Heart left ventricle (tissue), 13 donors: ENCODE results near the gene KCTD5.

Experiments
- POLR2A ChIP-seq, 2 donors: fragments of 450-650 bp; IDR thresholded peaks; one replicate each; pipeline ENCODE4 v1.6.1; 2017; ENCODE audit warnings: antibody characterized with exemption in 2 of 2, mild to moderate bottlenecking in 2 of 2, moderate library complexity in 2 of 2
- TF ChIP-seq, protein P1 (sequence below), 12 donors: fragments of 200-600 bp; sonication (generic) in 4 of 12; IDR thresholded peaks; one replicate each; pipeline versions ENCODE4 v1.5.0 to v1.8.0; 2018 to 2022; ENCODE audit warnings: antibody characterized with exemption in 12 of 12, mild to moderate bottlenecking in 5 of 12
- donor health status: ischemic (EF 13 %, LVEDD 7.1; RV severe dilation, severe dysfunction).
- donor health status: DM: no; HTN: yes; CAD: no.
- donor health status: DM: no; HTN: no; CAD: no.
- donor health status: ischemic (EF 25% LVEDD 6.9; RV normal size, moderate dysfunction).
- donor health status: ischemic (EF 25% LVEDD 5.7; RV mildly dilated, moderate dysfunction).
- donor health status: ischemic (EF 35%, LVEDD 5.7; RV mildly dilated, moderate dysfunction).
- donor health status: nonischemic (EF 11% LVEDD 7.7; RV severe dilation, severe dysfunction).
- donor health status: DM: yes; HTN: yes; CAD: no.
- donor health status: PGD.
- donor health status: ischemic (EF 29% LVEDD 5.4; RV normal size, mild dysfunction).
- donor health status: nonischemic (EF 23%, LVEDD 6.1; RV moderate dilation, normal function).

DNA sequence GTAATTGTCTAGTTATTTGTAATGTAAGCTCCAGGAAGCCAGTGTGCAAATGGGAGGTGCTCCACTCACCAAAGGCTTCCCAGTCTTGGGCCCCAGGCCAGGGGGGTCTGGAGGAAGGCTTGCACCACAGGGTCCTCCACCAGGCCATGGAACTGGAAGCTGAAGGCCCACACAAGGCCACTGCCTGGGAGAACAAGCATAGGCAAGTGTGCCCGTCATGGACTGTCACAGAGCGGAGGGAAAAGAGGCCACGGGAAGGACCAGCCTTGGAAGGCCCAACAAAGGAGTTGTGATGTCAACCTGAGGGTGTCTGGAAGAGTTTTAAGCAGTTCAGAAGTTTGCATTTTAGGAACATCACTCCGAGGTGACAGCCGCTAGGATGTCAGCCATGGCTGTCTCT, 67.2 kb downstream of the KCTD5 start:
- TF ChIP-seq, protein P1, sequence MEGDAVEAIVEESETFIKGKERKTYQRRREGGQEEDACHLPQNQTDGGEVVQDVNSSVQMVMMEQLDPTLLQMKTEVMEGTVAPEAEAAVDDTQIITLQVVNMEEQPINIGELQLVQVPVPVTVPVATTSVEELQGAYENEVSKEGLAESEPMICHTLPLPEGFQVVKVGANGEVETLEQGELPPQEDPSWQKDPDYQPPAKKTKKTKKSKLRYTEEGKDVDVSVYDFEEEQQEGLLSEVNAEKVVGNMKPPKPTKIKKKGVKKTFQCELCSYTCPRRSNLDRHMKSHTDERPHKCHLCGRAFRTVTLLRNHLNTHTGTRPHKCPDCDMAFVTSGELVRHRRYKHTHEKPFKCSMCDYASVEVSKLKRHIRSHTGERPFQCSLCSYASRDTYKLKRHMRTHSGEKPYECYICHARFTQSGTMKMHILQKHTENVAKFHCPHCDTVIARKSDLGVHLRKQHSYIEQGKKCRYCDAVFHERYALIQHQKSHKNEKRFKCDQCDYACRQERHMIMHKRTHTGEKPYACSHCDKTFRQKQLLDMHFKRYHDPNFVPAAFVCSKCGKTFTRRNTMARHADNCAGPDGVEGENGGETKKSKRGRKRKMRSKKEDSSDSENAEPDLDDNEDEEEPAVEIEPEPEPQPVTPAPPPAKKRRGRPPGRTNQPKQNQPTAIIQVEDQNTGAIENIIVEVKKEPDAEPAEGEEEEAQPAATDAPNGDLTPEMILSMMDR (IDR thresholded peaks at IDR 0.05) = no peak
- TF ChIP-seq POLR2A (IDR thresholded peaks at IDR 0.05) = no peak
